ENCODE data around the gene IL26.

IL26 gene

DNA sequence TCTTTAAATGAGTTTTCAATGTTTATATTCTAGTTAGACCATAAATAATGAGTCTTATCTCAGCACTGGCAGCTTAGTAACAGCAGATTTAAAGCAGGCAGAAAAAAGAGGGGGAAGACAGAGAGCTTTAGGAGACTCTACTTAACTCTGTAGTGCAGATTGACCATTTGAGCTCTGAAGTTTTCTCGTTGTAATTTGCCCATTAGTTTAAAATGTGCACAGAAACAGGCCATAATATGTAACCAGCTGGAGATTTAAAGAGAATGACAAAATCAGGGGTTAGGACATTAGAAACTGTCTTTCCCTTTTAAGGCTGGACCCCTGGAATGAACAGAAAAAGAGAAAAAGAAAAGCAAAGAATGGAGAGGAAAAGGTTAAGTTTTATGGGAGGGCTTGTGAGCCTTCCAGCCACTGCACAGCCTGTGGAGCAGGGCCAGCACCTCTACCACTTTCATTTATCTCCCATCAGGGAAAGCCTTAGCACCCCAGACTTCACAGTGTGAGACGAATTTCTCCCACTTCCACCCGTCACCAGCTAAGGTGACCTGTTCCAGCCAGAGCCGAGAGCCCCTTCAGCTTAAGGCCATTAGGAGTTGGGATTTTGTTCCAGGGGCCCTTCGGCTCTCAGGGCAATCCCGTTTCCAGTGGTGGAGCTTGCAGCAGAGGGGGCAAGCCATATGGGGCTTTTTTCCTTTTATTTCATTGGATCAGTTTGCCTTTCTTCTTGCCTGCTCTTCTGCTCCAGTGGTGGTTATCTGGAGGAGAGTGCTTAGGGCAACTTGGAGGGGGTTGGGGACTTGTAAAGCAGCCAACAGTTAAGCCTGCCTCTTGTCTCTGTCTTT, 19.8 kb upstream of the IL26 start:
- TF ChIP-seq, protein P1, sequence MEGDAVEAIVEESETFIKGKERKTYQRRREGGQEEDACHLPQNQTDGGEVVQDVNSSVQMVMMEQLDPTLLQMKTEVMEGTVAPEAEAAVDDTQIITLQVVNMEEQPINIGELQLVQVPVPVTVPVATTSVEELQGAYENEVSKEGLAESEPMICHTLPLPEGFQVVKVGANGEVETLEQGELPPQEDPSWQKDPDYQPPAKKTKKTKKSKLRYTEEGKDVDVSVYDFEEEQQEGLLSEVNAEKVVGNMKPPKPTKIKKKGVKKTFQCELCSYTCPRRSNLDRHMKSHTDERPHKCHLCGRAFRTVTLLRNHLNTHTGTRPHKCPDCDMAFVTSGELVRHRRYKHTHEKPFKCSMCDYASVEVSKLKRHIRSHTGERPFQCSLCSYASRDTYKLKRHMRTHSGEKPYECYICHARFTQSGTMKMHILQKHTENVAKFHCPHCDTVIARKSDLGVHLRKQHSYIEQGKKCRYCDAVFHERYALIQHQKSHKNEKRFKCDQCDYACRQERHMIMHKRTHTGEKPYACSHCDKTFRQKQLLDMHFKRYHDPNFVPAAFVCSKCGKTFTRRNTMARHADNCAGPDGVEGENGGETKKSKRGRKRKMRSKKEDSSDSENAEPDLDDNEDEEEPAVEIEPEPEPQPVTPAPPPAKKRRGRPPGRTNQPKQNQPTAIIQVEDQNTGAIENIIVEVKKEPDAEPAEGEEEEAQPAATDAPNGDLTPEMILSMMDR (IDR thresholded peaks at IDR 0.05; ENCODE audit: low read depth, low read length, missing control alignments), result no peak
- no peak for DNase-seq (ENCODE audit: extremely low read depth, low read depth)
- H3K4me3 ChIP-seq (replicated peaks; ENCODE audit: low read depth, low read length), result no peak overlapping the region

DNA sequence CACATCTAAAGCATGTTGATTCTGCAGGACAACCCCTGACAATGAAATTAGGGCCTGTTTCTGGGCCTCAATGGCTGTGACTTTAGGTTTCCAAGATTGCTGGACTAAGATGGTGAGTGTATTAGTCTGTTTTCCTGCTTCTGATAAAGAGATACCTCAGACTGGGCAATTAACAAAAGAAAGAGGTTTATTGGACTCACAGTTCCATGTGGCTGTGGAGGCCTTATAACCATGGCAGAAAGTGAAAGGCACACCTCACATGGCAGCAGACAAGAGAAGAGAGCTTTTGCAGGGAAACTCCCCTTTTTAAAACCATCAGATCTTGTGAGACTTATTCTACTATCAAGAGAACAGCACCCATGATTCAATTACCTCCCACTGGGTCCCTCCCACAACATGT, 17.2 kb upstream of the IL26 start:
- DNase-seq (ENCODE audit: extremely low read depth, low read depth), result no peak
- H3K4me3 ChIP-seq (replicated peaks; ENCODE audit: low read depth, low read length), result no peak overlapping the region
- TF ChIP-seq, protein P1 (IDR thresholded peaks at IDR 0.05; ENCODE audit: low read depth, low read length, missing control alignments), result no peak

DNA sequence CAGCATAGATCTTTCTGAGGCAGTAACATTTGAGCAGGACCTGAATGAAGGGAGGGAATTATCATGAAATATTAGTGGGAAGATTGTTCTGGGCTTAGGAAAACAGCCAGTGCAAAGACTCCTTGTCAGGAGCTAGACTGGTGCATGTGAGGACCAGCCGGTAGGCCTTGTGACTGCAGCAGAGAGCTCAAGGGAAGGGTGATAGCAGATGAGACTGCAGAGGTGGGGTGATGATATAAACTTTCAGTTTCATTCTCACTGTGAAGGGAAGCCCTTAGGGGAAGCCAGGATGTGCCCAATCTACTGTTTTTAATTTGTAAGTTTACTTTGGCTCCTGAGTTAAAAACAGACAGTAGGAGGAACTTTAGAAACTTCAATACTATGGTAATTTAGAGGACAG, 15.4 kb upstream of the IL26 start:
- H3K4me3 ChIP-seq (replicated peaks; ENCODE audit: low read depth, low read length), result no peak overlapping the region
- DNase-seq (ENCODE audit: extremely low read depth, low read depth), result no peak
- TF ChIP-seq, protein P1 (IDR thresholded peaks at IDR 0.05; ENCODE audit: low read depth, low read length, missing control alignments), result no peak

DNA sequence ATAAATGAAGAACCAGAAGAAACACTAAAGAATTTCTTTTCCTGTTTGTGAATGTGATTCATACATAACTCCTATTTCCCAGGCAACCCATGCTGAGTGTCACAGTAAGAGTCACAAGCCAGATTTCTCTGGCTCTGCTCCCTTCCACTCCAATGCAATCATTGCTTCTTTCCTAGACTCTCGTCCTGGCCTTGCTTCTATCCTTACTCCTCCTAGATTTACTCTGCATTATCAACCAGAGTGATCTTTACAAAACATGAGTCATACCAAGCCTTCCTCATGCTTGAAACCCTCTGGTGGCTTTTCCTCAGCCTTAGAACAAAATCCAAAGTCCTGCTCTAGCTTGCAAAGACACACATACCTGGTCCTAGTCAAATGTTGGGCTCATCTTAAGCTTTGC, 14.5 kb upstream of the IL26 start:
- TF ChIP-seq, protein P1 (IDR thresholded peaks at IDR 0.05; ENCODE audit: low read depth, low read length, missing control alignments), result no peak
- H3K4me3 ChIP-seq (replicated peaks; ENCODE audit: low read depth, low read length), result no peak overlapping the region
- peak; percentile 39 for DNase-seq (ENCODE audit: extremely low read depth, low read depth)

DNA sequence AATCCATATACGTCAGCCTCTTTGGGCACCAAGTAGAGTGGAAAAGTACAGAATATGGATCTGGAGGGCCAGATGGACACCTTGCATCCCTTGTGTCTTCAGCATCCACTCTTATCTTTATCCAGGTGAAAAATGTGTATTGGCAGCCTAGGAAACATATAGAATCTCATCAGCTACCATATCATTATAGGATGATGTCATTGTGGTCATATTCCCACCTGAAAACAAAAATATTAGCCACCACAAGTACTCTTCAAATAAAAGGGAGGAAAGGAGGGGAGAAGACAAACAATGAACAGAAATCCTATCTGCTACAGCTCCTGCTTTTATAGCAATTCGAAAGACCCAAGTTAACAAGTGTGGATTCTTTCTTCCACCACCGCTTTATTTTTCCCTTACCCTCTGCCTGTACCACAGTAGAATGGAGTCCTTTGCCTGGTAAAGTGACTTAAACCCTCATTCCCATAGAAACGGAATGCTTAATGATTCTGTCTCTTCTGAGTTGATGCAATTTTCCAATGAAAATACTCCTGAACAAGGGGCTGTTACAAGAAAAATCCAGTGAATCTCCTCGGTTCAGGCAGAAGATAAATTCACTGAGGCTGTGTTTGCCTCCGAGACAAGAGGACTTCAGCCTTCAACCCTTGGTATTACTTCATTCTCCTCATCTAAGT, 13.8 kb upstream of the IL26 start:
- TF ChIP-seq, protein P1 (IDR thresholded peaks at IDR 0.05; ENCODE audit: low read depth, low read length, missing control alignments), result no peak
- H3K4me3 ChIP-seq (replicated peaks; ENCODE audit: low read depth, low read length), result no peak overlapping the region
- DNase-seq (ENCODE audit: extremely low read depth, low read depth), result no peak

DNA sequence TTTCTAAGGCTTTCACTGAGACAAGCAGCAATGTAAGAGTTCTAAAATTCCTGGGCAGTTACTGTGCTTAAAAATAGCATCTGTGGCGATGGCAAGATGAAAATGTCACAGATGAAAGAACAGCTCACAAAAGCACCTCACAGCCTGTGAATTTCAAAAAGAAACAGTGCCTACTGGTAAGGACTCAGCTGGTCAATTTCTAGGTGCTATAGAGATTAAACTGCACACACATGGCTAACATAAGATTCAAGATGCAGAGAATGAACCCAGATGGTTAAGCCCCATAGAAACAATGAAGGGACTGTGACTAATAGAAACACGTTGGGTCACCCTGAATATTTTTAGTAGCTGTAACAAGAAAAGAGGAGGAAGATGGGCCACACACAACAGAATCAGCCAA, 12.0 kb upstream of the IL26 start:
- TF ChIP-seq, protein P1 (IDR thresholded peaks at IDR 0.05; ENCODE audit: low read depth, low read length, missing control alignments), result no peak
- no peak for DNase-seq (ENCODE audit: extremely low read depth, low read depth)
- no peak overlapping the region for H3K4me3 ChIP-seq (replicated peaks; ENCODE audit: low read depth, low read length)
